Endothelial cell of umbilical vein (primary cell): ENCODE measurements around the gene TERT.

Experiments
- EZH2 ChIP-seq: IDR thresholded peaks from 2 replicates; pipeline ENCODE4 v1.6.1; 2012; ENCODE audit warnings: borderline replicate concordance, low read depth, mild to moderate bottlenecking, moderate library complexity, low read length, inconsistent platforms; ENCODE audit not compliant: severe bottlenecking
- JUN ChIP-seq: IDR thresholded peaks from 2 replicates; pipeline ENCODE4 v1.6.1; 2011; ENCODE audit warnings: borderline replicate concordance, low read depth; ENCODE audit not compliant: insufficient read length, insufficient read depth
- MYC ChIP-seq: IDR thresholded peaks from one replicate; pipeline ENCODE4 v1.6.1; 2011; ENCODE audit warnings: mild to moderate bottlenecking, low read depth, low read length
- POLR2A ChIP-seq: IDR thresholded peaks from 2 replicates; pipeline ENCODE4 v1.6.1; 2012; ENCODE audit warnings: low read depth, mild to moderate bottlenecking, control low read depth, low read length
- POLR2AphosphoS5 ChIP-seq: IDR thresholded peaks from 2 replicates; pipeline ENCODE4 v1.6.1; 2012; ENCODE audit warnings: low read depth, mild to moderate bottlenecking, control low read depth, low read length, moderate library complexity; ENCODE audit not compliant: insufficient read depth
- TF ChIP-seq, protein P1 (sequence below), 2 donors: IDR thresholded peaks; 1 replicate in 1 of 2; 2 replicates in 1 of 2; pipeline ENCODE4 v1.5.1; 2011; ENCODE audit warnings: low read length in 2 of 2, mild to moderate bottlenecking in 2 of 2, moderate library complexity in 2 of 2, control low read depth in 1 of 2, inconsistent platforms in 1 of 2, low read depth in 1 of 2; ENCODE audit not compliant: insufficient read depth in 1 of 2; ENCODE audit errors: extremely low read depth in 1 of 2
- TF ChIP-seq, protein P2 (sequence below): IDR thresholded peaks from 2 replicates; pipeline ENCODE4 v1.6.1; 2011; ENCODE audit not compliant: insufficient read depth, insufficient read length

DNA sequence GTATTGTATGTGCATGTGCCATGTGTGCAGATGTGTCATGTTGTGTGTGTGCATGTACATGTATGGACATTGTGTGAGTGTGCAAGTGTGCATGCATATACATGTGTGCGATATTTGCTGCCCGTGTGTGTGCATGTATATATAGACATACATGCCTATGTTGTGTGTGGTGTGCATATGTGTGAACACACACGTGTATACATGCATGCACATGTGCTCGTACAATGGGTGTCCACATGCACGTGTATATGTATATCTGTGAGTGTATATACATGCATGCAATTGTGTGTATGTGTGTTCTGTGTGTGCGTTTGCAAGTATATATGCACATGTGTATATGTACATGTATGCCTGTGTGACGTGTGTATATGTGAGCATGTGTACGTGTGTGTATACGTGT, 72.7 kb downstream of the TERT start:
- TF ChIP-seq, protein P1, sequence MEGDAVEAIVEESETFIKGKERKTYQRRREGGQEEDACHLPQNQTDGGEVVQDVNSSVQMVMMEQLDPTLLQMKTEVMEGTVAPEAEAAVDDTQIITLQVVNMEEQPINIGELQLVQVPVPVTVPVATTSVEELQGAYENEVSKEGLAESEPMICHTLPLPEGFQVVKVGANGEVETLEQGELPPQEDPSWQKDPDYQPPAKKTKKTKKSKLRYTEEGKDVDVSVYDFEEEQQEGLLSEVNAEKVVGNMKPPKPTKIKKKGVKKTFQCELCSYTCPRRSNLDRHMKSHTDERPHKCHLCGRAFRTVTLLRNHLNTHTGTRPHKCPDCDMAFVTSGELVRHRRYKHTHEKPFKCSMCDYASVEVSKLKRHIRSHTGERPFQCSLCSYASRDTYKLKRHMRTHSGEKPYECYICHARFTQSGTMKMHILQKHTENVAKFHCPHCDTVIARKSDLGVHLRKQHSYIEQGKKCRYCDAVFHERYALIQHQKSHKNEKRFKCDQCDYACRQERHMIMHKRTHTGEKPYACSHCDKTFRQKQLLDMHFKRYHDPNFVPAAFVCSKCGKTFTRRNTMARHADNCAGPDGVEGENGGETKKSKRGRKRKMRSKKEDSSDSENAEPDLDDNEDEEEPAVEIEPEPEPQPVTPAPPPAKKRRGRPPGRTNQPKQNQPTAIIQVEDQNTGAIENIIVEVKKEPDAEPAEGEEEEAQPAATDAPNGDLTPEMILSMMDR (IDR thresholded peaks at IDR 0.05; ENCODE audit: extremely low read depth in 1 of 2, insufficient read depth in 1 of 2, low read depth in 1 of 2, low read length in 2 of 2) = no peak
- no peak for TF ChIP-seq POLR2A
- no peak for TF ChIP-seq EZH2
- TF ChIP-seq POLR2AphosphoS5 = no peak
- TF ChIP-seq MYC = no peak
- TF ChIP-seq, protein P2, sequence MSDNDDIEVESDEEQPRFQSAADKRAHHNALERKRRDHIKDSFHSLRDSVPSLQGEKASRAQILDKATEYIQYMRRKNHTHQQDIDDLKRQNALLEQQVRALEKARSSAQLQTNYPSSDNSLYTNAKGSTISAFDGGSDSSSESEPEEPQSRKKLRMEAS = no peak
- TF ChIP-seq JUN = no peak
